NCI-H2081 (cell line): ENCODE data around the gene MAP4K5.

Experiments
- DNase-seq, 2 experiments: peaks; one replicate each; lab custom pipeline; 2025; lab: John Stamatoyannopoulos, UW

The MAP4K5 gene

DNA sequence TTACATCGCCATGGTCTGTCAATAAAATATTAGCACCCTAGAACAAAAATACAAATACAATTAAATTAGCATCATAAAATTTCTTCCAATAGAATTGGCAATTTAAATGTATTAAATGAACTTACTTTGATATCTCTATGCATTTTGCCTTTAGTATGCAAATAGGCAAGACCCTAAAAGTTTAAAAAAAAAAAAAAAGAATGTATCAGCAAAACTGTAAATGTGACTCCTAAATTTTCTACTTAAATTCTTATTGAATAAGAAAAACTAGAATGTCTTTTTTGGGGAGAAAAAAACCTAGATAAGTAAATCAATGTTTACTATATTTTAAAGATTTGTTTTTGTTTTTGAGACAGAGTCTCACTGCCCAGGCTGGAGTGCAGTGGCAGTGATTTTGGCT lies 56.2 kb downstream of the MAP4K5 start:
- DNase-seq = no peak

GRCh38 chr14:50475460-50475859 lies 56.9 kb downstream of the MAP4K5 start:
- no peak for DNase-seq

DNA sequence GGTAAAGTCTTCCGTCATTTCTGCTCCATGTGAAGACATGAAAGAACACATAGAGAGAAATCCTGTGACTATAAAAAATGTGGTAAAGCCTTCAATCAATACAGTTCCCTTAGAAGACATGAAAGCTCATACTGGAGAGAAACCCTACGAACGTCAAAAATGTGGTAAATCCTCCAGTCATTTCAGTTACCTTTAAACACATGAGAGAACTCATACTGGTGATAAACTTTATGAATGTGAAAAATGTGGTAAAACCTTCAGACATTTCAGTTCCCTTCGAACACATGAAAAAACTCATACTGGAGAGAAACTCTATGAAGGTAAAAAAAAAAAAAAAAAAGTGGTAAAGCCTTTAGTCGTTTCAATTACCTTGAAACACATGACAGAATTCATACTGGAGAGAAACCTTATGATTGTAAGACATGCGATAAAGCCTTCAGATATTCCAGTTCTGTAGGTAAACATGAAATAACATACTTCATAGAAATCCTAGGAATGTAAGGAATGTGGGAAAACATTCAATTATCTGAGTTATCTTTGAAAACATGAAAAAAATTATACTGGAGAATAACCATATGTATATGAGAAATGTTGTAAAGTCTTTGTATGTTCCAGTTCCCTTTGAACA lies 60.4 kb downstream of the MAP4K5 start:
- no peak for DNase-seq

DNA sequence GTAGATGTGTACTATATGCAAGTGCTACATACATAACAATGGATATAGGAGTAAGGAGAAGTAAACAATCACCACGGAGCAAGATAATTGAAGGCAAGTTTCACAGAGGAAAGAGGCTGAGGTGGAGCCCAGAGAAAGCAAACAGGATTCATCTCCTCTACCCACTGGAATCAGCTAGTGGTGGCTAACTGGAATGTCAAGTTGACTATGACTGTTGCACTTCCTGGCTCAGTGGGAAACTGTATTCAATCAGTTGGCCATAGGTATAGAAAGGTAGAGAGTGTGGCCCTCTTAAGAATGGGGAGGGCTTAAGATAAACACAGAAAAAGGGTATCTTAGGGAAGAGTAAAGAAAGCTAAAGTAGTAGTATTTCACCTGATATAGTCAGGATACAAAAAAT lies 62.4 kb downstream of the MAP4K5 start:
- DNase-seq = no peak

DNA sequence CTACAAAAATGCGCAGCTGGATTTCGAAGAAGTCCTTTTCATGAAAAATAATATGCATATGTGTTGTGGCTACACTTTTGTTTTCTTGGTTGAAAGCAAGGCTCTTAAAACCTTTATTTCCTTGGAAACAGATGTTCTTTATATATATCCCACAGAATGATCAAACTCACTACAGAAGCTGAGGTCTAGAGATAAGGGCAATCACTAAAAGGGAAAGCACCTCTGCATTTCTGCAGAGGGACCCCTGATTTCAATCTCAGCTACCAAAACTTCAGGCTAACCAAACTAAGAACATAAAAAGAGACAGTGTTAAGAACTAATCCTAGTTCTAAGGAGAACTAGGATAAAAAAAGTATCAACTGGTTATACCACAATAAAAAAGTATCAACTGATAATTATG lies 70.3 kb downstream of the MAP4K5 start:
- DNase-seq = no peak

- no peak for DNase-seq
These were observed 78.5 kb downstream of the MAP4K5 start for GRCh38 chr14:50453869-50454268.

- peak in 1 of 2 experiments; percentile 50 for DNase-seq
These were observed 79.2 kb downstream of the MAP4K5 start for GRCh38 chr14:50452979-50453705.

DNA sequence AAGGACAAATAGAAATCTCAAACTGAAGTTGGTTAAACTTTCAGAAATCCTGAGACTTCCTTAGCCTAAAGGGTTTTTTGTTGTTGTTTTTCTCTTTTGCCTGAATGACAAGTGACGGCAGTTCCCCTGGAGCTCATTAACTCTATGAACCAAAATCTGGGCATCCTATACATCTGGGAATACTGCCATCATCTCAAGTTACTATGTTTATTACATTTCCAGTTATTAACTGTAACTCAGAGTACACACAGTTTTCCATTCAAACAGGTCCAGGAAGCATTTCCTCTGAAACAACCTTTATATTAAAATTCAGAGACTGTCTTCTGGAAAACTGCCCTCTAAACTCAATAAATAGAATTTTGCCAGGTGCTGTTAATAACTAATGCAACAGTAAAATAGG lies 80.1 kb downstream of the MAP4K5 start:
- DNase-seq = peak; percentile 16 to 75

DNA sequence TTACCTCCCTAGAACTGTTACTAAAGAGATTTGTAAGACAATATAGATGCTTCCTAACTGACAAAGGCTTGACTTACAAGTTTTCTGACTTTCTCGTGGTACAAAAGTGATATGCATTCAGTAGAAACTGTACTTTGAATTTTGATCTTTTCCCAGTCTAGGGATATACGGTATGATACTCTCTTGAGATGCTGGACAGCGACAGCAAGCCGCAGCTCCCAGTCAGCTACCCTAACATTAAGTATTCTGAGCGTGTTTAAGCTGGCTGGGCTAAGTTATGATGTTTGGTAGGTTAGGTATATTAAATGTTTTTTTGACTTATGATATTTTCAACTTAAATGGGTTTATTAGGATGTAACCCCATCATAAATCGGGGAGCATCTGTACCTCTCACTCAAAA lies 80.5 kb downstream of the MAP4K5 start:
- no peak for DNase-seq

GRCh38 chr14:50447461-50447860 lies 84.9 kb downstream of the MAP4K5 start:
- DNase-seq = no peak

GRCh38 chr14:50434528-50434927 lies 97.8 kb downstream of the MAP4K5 start:
- no peak for DNase-seq

DNA sequence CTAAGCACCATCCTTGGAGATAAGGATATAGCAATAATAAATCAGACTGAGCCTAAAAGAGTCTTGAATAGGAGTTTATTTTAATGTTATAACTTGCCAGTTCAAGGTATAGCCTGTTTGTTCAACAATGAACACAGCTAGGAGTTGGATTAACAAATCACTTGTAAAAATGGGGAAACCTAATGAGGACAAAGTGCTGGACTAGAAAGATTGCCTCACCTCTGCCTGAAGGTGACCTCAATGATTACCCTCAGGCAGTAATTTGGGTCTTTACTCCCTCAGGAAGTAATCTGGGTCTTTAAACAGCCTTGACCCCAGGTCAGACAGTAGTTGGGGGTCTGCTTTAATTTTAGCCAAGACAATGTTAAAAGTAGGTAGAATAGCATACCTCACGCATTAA lies 100.2 kb downstream of the MAP4K5 start:
- no peak for DNase-seq

- DNase-seq = no peak
These were observed 106.6 kb downstream of the MAP4K5 start for GRCh38 chr14:50425816-50426215.

- no peak for DNase-seq
These were observed 107.3 kb downstream of the MAP4K5 start for GRCh38 chr14:50425105-50425504.

GRCh38 chr14:50423529-50423928 lies 108.8 kb downstream of the MAP4K5 start:
- DNase-seq = no peak

DNA sequence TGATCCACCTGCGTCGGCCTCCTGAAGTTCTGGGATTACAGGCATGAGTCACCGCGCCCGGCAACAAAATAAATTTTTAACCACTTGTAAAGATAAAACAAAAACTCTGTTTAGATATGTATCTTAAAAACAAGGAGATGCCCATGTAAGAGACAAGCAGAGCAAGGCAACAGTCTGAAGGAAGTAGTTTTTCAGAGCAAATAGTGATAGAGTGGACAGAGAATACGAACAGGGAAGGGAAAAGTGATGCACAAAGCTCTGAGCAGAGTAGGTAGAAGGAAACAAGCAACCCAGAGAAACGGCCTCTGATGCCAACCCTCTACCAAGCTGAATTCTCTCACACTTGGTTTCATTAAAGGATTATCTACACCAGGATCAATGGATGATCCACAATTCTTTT lies 110.9 kb downstream of the MAP4K5 start:
- DNase-seq = no peak

- DNase-seq = no peak
These were observed 114.5 kb downstream of the MAP4K5 start for GRCh38 chr14:50417853-50418252.

- DNase-seq = no peak
These were observed 121.4 kb downstream of the MAP4K5 start for GRCh38 chr14:50410921-50411320.

GRCh38 chr14:50410071-50410470 lies 122.3 kb downstream of the MAP4K5 start:
- no peak for DNase-seq

GRCh38 chr14:50407111-50407812 lies 125.1 kb downstream of the MAP4K5 start:
- no peak for DNase-seq

GRCh38 chr14:50403419-50403818 lies 128.9 kb downstream of the MAP4K5 start:
- no peak for DNase-seq

- no peak for DNase-seq
These were observed 129.4 kb downstream of the MAP4K5 start for GRCh38 chr14:50402965-50403364.

DNA sequence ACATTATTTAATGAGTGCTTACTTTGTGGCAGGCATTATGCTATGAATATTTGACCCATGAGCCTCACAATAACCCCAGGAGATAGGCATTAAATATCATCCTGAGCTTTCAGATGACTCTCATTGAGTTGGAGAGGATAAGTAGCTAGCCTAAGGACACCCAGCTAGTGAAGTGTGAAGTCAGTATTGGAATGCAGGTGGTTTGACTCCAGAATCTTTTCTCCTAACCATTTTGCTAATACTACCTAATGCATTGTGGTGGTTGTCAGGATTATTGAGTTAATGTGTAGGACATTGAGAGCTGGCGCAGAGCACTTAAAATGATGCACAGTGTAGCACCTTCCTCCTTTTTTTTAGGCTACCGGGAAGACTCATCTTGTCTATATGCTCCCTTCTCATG lies 131.9 kb downstream of the MAP4K5 start:
- DNase-seq = no peak
